Kidney (tissue), 14 donors: ENCODE data around the gene PRR29. TPM values are rescaled to one million over a fixed set of nuclear protein-coding genes. Genes with fewer than 3 reads are reported as not detected.

Experiments
- DNase-seq, 5 donors: peaks; one replicate each; pipeline ENCODE4 v3.0.0-alpha.2; 2013 to 2020
- FAIRE-seq: peaks from 2 replicates; lab custom pipeline; 2012; peaks lifted over from hg19 to GRCh38; lab: Jason Lieb, UNC
- H3K27ac ChIP-seq, 2 donors: one replicate each; pipeline ENCODE4 v1.7.0; 2013; ENCODE audit warnings: low read depth in 2 of 2, low read length in 2 of 2, inconsistent platforms in 1 of 2
- H3K27me3 ChIP-seq: one replicate; pipeline ENCODE4 v1.7.1; 2013; ENCODE audit warnings: low read length, inconsistent platforms; ENCODE audit not compliant: control insufficient read depth, insufficient read depth
- H3K36me3 ChIP-seq, 3 donors: one replicate each; pipeline versions ENCODE4 v1.7.0 to v1.7.1; 2013; ENCODE audit warnings: low read length in 3 of 3, control low read depth in 1 of 3, inconsistent platforms in 1 of 3; ENCODE audit not compliant: insufficient read depth in 3 of 3, control insufficient read depth in 2 of 3
- H3K4me1 ChIP-seq, 3 donors: one replicate each; pipeline versions ENCODE4 v1.7.0 to v1.7.1; 2013; ENCODE audit warnings: low read length in 3 of 3, inconsistent platforms in 1 of 3, low read depth in 1 of 3; ENCODE audit not compliant: control insufficient read depth in 2 of 3, insufficient read depth in 2 of 3
- H3K4me3 ChIP-seq, 3 donors: one replicate each; pipeline versions ENCODE4 v1.7.0 to v1.8.1; 2013; ENCODE audit warnings: low read length in 3 of 3, control low read depth in 1 of 3, inconsistent platforms in 1 of 3
- H3K9ac ChIP-seq, 3 donors: one replicate each; pipeline versions ENCODE4 v1.7.0 to v1.7.1; 2013; ENCODE audit warnings: low read length in 3 of 3, control low read depth in 1 of 3, inconsistent platforms in 1 of 3
- H3K9me3 ChIP-seq, 3 donors: one replicate each; pipeline versions ENCODE4 v1.7.0 to v1.7.1; 2013; ENCODE audit warnings: low read length in 3 of 3, control low read depth in 1 of 3, inconsistent platforms in 1 of 3; ENCODE audit not compliant: control insufficient read depth in 2 of 3, insufficient read depth in 1 of 3
- CTCF ChIP-seq: IDR thresholded peaks from 3 replicates; pipeline ENCODE4 v1.5.1; 2012; ENCODE audit warnings: mild to moderate bottlenecking, moderate library complexity, borderline replicate concordance; ENCODE audit not compliant: insufficient read depth; ENCODE audit errors: extremely low read depth
- intact Hi-C: fragments of 100-400 bp; cut with DNase I; formaldehyde crosslinking; loops from one replicate; pipeline ENCODE4 v1.11.1; 2022
- polyA plus RNA-seq: library from polyadenylated mRNA; stranded (reverse); fragments of 350-450 nt; fragmentation: Illumina TruSeq; extraction: RNeasy Lipid Tissue Mini Kit (QIAGEN cat#74804); gene quantifications from one replicate; pipeline ENCODE4 v1.2.3, GENCODE V29; 2014; ENCODE audit warnings: low read depth, low replicate concordance; ENCODE audit not compliant: insufficient read depth
- total RNA-seq: library from RNA; stranded (reverse); fragmentation: NEBNext Ultra II Directional; extraction: Animal tissue kit (Norgen Biotek cat#: 25700); gene quantifications from one replicate; pipeline ENCODE4 v1.2.1, GENCODE V29; 2021
- donor health status: control.
- donor health status: control.
- donor health status: control.
- donor health status: control.
- donor health status: control.
- donor health status: DM: yes; HTN: yes; CAD: no.
- donor health status: Normal renal cell carcinoma (clear cell type).

Gene PRR29
- total and polyA plus RNA-seq, 2 donors from 2014 or later, result 1.2 to 4.4 TPM

GRCh38 chr17:64008346-64008745, 10.2 kb downstream of the PRR29 start:
- H3K27me3 ChIP-seq, result no peaks in the 10 kb centered on the region
- FAIRE-seq (no peak), DNase-seq (no peak)
- no peaks in the 10 kb centered on the region for H3K36me3 ChIP-seq
- peaks cover 0 to 15% (median 3%) of the 10 kb centered on the region in 3 donors for H3K4me1 ChIP-seq
- TF ChIP-seq CTCF, result no peak
- no peaks in the 10 kb centered on the region for H3K9me3 ChIP-seq
- H3K4me3 ChIP-seq, result no peak overlapping the region
- H3K9ac ChIP-seq, result no peak overlapping the region
- peak overlapping the region in 1 of 2 donors; percentile 32 for H3K27ac ChIP-seq
- intact Hi-C loops, result no loop called here

- FAIRE-seq (no peak), DNase-seq (no peak)
- no peaks in the 10 kb centered on the region for H3K9me3 ChIP-seq
- H3K4me3 ChIP-seq, result no peak overlapping the region
- H3K9ac ChIP-seq, result no peak overlapping the region
- H3K27ac ChIP-seq, result no peak overlapping the region
- intact Hi-C loops, result no loop called here
- H3K36me3 ChIP-seq, result no peaks in the 10 kb centered on the region
- no peak for TF ChIP-seq CTCF
- peaks cover 0 to 15% (median 3%) of the 10 kb centered on the region in 3 donors for H3K4me1 ChIP-seq
- H3K27me3 ChIP-seq, result no peaks in the 10 kb centered on the region
Measured at GRCh38 chr17:64008830-64009229, 10.7 kb downstream of the PRR29 start.

GRCh38 chr17:64009571-64010402, 11.6 kb downstream of the PRR29 start:
- DNase-seq (no peak), FAIRE-seq (no peak)
- intact Hi-C loops, result loop anchor here (10.0 kb wide), 1 partner anchor 95 kb away; the partner anchor contains the start of genes CSHL1 and GH1
- Histone ChIP-seq H3K36me3 (no peaks in the 10 kb centered on the region), H3K27ac (no peak overlapping the region), H3K4me3 (no peak overlapping the region), H3K4me1 (peaks cover 0 to 15% (median 3%) of the 10 kb centered on the region in 3 donors), H3K27me3 (no peaks in the 10 kb centered on the region), H3K9ac (no peak overlapping the region), H3K9me3 (no peaks in the 10 kb centered on the region)
- TF ChIP-seq CTCF, result no peak
